ENCODE results near the gene CCSER2. TPM values are rescaled to one million over a fixed set of nuclear protein-coding genes. Genes with fewer than 3 reads are reported as not detected.

Gene CCSER2
- total RNA-seq, 4 donors from 2014 or later = 26.4 to 48.3 (median 31.7) TPM

DNA sequence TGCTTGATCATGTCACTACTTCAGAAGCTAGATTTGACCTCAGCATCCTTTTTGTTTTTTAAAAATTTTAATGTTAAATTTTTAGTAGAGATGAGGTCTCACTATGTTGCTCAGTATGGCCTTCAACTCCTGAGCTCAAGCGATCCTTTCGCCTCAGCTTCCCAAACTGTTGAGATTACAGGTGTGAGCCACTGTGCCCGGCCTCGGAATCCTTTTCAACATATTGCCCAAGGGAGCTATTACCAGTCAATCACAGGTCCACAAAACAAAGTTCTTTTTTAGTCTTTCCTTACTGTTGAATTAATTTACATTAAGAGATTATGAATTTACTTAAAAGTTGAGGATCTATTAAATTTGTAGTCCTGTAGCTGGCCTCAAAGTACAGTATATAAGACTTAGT is 37.7 kb downstream of the CCSER2 start:
- WGBS, 2 donors = 89 to 97% methylated on average over 4 of the region's 4 CpGs
- TF ChIP-seq POLR2A (IDR thresholded peaks at IDR 0.05) (no peak), CTCF (IDR thresholded peaks at IDR 0.05) (no peak)
- no peaks in the 10 kb centered on the region for H3K9me3 ChIP-seq
- H3K4me1 ChIP-seq = peaks cover 0 to 23% (median 8%) of the 10 kb centered on the region in 3 donors
- intact Hi-C loops (cut with DNase I) = no loop called here
- peaks cover 0 to 3% (median 0%) of the 10 kb centered on the region in 3 donors for H3K36me3 ChIP-seq
- DNase-seq = no peak
- H3K27ac ChIP-seq = no peak overlapping the region
- no peaks in the 10 kb centered on the region for H3K27me3 ChIP-seq
- no peak overlapping the region for H3K4me3 ChIP-seq

- peaks cover 0 to 11% (median under 1%) of the 10 kb centered on the region in 3 donors for H3K4me1 ChIP-seq
- WGBS, 2 donors = 84 to 95% methylated on average over 6 of the region's 6 CpGs
- H3K9me3 ChIP-seq = no peaks in the 10 kb centered on the region
- H3K27ac ChIP-seq = no peak overlapping the region
- TF ChIP-seq POLR2A (IDR thresholded peaks at IDR 0.05) (no peak), CTCF (IDR thresholded peaks at IDR 0.05) (no peak)
- H3K27me3 ChIP-seq = no peaks in the 10 kb centered on the region
- peaks cover 0 to 15% (median 0%) of the 10 kb centered on the region in 3 donors for H3K36me3 ChIP-seq
- H3K4me3 ChIP-seq = no peak overlapping the region
- no peak for DNase-seq
- intact Hi-C loops (cut with DNase I) = no loop called here
These were observed 38.9 kb downstream of the CCSER2 start for GRCh38 chr10:84367256-84367655.

GRCh38 chr10:84368828-84369227 is 40.4 kb downstream of the CCSER2 start:
- Histone ChIP-seq H3K4me1 (peaks cover 0 to 9% (median 0%) of the 10 kb centered on the region in 3 donors), H3K27me3 (no peaks in the 10 kb centered on the region), H3K27ac (no peak overlapping the region), H3K4me3 (no peak overlapping the region), H3K9me3 (no peaks in the 10 kb centered on the region), H3K36me3 (peaks cover 0 to 31% (median 0%) of the 10 kb centered on the region in 3 donors)
- 81 to 86% methylated on average over 1 of the region's 1 CpG for WGBS, 2 donors
- DNase-seq = no peak
- intact Hi-C loops (cut with DNase I) = no loop called here
- TF ChIP-seq POLR2A (IDR thresholded peaks at IDR 0.05) = no peak
- no peak for TF ChIP-seq CTCF (IDR thresholded peaks at IDR 0.05)

DNA sequence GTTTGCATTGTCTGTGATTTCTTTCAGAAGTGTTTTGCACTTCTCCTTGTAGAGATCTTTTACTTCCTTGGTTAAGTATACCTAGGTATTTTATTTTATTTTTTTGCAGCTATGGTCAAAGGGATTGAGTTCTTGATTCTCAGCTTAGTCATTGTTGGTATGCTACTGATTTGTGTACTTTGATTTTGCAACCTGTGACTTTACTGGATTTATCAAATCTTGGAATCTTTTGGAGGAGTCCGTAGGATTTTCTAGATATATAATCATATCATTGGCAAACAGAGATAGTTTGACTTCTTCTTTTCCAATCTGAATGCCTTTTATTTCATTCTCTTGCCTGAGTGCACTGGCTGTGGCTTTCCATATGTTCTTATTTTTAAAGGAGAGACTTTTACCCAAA is 41.9 kb downstream of the CCSER2 start:
- TF ChIP-seq POLR2A (IDR thresholded peaks at IDR 0.05) (no peak), CTCF (IDR thresholded peaks at IDR 0.05) (no peak)
- Histone ChIP-seq H3K36me3 (peaks cover 0 to 40% (median 0%) of the 10 kb centered on the region in 3 donors), H3K9me3 (no peaks in the 10 kb centered on the region), H3K4me3 (no peak overlapping the region), H3K27ac (no peak overlapping the region), H3K27me3 (no peaks in the 10 kb centered on the region), H3K4me1 (peaks cover 0 to 6% (median 0%) of the 10 kb centered on the region in 3 donors)
- no peak for DNase-seq
- intact Hi-C loops (cut with DNase I) = no loop called here
- WGBS, 2 donors = 79 to 88% methylated on average over 1 of the region's 1 CpG

DNA sequence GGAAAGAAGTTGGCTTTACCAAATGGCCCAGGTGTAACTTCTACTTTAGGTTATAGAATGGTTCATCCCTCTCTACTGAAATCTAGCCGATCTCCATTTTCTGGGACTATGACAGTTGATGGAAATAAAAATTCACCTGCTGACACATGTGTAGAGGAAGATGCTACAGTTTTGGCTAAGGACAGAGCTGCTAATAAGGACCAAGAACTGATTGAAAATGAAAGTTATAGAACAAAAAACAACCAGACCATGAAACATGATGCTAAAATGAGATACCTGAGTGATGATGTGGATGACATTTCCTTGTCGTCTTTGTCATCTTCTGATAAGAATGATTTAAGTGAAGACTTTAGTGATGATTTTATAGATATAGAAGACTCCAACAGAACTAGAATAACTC is 43.6 kb downstream of the CCSER2 start:
- peaks cover 0 to 40% (median 0%) of the 10 kb centered on the region in 3 donors for H3K36me3 ChIP-seq
- no peak overlapping the region for H3K4me3 ChIP-seq
- H3K27ac ChIP-seq = no peak overlapping the region
- H3K4me1 ChIP-seq = peaks cover 0 to 7% (median 0%) of the 10 kb centered on the region in 3 donors
- intact Hi-C loops (cut with DNase I) = no loop called here
- no peak for DNase-seq
- WGBS, 2 donors = 82 to 92% methylated on average over 2 of the region's 2 CpGs
- H3K9me3 ChIP-seq = no peaks in the 10 kb centered on the region
- no peak for TF ChIP-seq CTCF (IDR thresholded peaks at IDR 0.05)
- TF ChIP-seq POLR2A (IDR thresholded peaks at IDR 0.05) = no peak
- no peaks in the 10 kb centered on the region for H3K27me3 ChIP-seq

Measured in esophagus squamous epithelium (tissue), 5 donors.